ENCODE results near the gene DMBT1. TPM values are rescaled to one million over a fixed set of nuclear protein-coding genes. Genes with fewer than 3 reads are reported as not detected.

Gene DMBT1
- total RNA-seq, 1 donor from 2014 or later = 43.1 TPM

DNA sequence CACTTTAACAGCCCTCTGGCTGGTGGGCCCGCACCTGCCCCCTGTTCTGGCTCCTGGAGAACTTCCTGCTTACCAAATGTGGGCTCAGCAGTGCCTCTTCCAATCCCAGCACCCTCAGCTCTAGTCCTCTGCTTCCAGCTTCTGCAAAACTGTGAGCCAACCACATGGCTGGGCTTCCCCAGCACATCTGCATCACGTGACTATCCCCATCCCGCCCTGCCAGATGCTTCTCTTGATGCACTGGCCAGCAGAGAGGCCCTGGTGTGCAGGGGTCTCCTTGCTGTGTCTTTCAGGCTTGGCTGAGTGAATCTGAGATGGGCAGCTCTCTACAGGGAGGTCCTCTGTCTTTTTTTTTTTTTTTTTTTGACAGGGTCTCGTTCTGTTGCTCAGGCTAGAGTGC lies 43.8 kb upstream of the DMBT1 start:
- no peak for DNase-seq
- no peak for ATAC-seq
- intact Hi-C loops (cut with DNase I) = no loop called here
- no peaks in the 10 kb centered on the region for H3K27me3 ChIP-seq (ENCODE audit: low read depth)
- TF ChIP-seq, protein P1, sequence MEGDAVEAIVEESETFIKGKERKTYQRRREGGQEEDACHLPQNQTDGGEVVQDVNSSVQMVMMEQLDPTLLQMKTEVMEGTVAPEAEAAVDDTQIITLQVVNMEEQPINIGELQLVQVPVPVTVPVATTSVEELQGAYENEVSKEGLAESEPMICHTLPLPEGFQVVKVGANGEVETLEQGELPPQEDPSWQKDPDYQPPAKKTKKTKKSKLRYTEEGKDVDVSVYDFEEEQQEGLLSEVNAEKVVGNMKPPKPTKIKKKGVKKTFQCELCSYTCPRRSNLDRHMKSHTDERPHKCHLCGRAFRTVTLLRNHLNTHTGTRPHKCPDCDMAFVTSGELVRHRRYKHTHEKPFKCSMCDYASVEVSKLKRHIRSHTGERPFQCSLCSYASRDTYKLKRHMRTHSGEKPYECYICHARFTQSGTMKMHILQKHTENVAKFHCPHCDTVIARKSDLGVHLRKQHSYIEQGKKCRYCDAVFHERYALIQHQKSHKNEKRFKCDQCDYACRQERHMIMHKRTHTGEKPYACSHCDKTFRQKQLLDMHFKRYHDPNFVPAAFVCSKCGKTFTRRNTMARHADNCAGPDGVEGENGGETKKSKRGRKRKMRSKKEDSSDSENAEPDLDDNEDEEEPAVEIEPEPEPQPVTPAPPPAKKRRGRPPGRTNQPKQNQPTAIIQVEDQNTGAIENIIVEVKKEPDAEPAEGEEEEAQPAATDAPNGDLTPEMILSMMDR (IDR thresholded peaks at IDR 0.05) = no peak
- H3K36me3 ChIP-seq = peaks cover 15% of the 10 kb centered on the region
- no peak overlapping the region for H3K4me3 ChIP-seq
- no peaks in the 10 kb centered on the region for H3K4me1 ChIP-seq
- no peak overlapping the region for H3K27ac ChIP-seq
- H3K9me3 ChIP-seq = no peaks in the 10 kb centered on the region

DNA sequence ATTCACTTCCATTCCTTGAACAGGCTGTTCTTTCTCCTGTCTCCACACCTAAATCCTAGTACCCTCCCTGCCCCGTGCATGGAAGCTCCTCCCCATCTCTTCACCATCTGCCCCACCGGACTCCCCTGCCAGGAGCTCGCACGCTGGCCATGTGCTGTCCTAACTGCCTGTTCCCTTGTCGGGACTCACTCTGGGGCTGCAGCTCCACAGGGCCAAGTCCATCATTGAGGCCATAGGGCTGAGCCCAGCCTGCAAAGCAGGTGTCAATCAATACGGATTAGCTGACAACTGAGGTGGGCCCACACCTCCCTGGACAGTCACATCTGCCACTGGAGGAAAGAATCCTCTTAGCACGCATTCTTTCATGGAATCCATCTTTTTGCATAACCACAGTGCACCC lies 41.4 kb upstream of the DMBT1 start:
- DNase-seq (no peak), ATAC-seq (no peak)
- intact Hi-C loops (cut with DNase I) = no loop called here
- Histone ChIP-seq H3K36me3 (peaks cover 8% of the 10 kb centered on the region), H3K9me3 (no peaks in the 10 kb centered on the region), H3K27ac (no peak overlapping the region), H3K4me3 (no peak overlapping the region), H3K4me1 (no peaks in the 10 kb centered on the region), H3K27me3 (ENCODE audit: low read depth) (no peaks in the 10 kb centered on the region)
- TF ChIP-seq, protein P1 (IDR thresholded peaks at IDR 0.05) = no peak

DNA sequence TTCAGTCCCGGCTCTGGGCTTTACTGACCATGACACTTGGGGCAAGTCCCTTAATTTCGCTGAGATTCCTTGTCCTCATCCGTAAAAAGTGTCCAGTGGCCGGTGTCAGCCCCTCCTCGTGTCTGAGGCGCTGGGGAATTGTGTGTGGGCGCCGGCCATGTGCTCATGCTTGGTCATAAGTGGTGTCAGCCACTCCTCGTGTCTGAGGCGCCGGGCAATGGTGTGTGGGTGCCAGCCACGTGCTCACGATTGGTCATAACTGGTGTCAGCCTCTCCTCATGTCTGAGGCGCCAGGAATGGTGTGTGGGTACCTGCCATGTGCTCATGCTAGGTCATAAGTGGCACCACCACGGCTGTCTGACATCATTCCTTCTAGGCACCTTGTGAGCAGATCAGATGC lies 40.7 kb upstream of the DMBT1 start:
- no peak for ATAC-seq

DNA sequence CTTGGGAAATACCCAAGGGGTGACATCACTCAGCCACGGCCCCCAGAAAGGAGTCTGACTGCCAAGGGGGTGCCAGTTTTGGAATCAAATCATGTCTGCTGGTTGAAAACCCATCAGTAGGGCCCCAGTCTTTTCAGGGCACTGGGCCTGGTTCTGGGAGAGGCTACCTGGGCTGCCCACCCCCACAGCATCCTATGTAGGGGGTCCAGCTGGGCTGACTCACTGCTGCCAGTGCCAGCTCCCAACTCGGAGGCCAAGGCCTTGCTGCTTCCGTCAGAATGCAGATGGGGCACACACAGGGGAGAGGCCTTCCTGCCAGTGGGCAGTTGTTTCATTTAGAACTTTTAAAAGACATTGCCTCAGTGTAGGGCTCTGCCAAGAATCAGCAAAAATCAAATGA lies 39.5 kb upstream of the DMBT1 start:
- H3K27ac ChIP-seq = no peak overlapping the region
- ATAC-seq = no peak
- no peaks in the 10 kb centered on the region for H3K36me3 ChIP-seq
- H3K27me3 ChIP-seq (ENCODE audit: low read depth) = no peaks in the 10 kb centered on the region
- H3K4me3 ChIP-seq = no peak overlapping the region
- DNase-seq = no peak
- TF ChIP-seq, protein P1 (IDR thresholded peaks at IDR 0.05) = no peak
- H3K4me1 ChIP-seq = peaks cover 7% of the 10 kb centered on the region
- intact Hi-C loops (cut with DNase I) = no loop called here
- no peaks in the 10 kb centered on the region for H3K9me3 ChIP-seq

More for the DNA sequence above, 40.7 kb upstream of the DMBT1 start:
- H3K27me3 ChIP-seq (ENCODE audit: low read depth) = no peaks in the 10 kb centered on the region
- no peak overlapping the region for H3K27ac ChIP-seq
- intact Hi-C loops (cut with DNase I) = no loop called here
- no peaks in the 10 kb centered on the region for H3K4me1 ChIP-seq
- H3K9me3 ChIP-seq = no peaks in the 10 kb centered on the region
- TF ChIP-seq, protein P1 (IDR thresholded peaks at IDR 0.05) = no peak
- H3K36me3 ChIP-seq = peaks cover 5% of the 10 kb centered on the region
- DNase-seq = no peak
- no peak overlapping the region for H3K4me3 ChIP-seq

DNA sequence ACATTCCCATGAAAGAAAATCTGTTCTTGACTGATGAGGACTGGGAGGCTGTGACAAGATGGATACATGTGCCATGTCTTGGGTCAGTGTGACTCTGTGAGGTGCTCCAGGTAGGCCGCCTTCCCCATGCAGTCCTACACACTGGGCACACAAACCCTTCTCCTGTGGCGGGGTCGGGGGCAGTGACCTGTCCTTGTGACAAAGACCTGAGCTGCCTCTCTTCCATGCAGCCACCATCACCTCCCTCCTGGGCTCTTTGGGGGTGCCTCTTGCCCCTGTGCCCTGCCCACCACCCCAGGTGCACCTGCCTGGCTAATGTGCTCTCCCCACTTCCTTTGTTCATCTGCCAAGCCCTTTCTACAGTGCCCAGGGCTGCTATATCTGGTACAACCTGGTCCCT lies 35.7 kb upstream of the DMBT1 start:
- TF ChIP-seq, protein P1 (IDR thresholded peaks at IDR 0.05) = no peak
- Histone ChIP-seq H3K4me3 (no peak overlapping the region), H3K36me3 (no peaks in the 10 kb centered on the region), H3K27me3 (ENCODE audit: low read depth) (no peaks in the 10 kb centered on the region), H3K4me1 (peaks cover 22% of the 10 kb centered on the region), H3K27ac (no peak overlapping the region), H3K9me3 (no peaks in the 10 kb centered on the region)
- no peak for DNase-seq
- intact Hi-C loops (cut with DNase I) = no loop called here
- no peak for ATAC-seq

DNA sequence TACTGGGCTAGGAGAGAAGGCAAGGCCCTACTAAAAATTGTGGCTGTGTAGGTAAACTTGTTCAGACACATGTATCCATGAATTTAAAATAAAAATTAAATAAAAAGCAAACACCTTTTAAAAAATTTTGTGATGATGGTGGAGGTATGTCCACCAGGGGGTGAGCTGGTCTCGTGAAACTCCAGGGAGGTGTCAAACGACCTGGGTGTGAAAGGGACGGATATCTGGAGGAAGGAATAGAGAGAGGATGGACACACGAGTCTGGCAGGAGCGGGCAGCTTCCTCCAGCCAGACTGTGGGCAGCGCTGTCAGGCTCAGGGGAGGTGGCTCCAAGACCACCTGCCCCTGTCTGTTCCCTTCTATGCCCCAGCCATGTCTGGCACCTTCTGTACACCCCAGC lies 34.8 kb upstream of the DMBT1 start:
- TF ChIP-seq, protein P1 (IDR thresholded peaks at IDR 0.05) = peak; percentile 49
- no peak for DNase-seq
- ATAC-seq = peak; percentile 58 to 73

More for the DNA sequence above, 34.8 kb upstream of the DMBT1 start:
- Histone ChIP-seq H3K36me3 (no peaks in the 10 kb centered on the region), H3K4me1 (peaks cover 27% of the 10 kb centered on the region), H3K27me3 (ENCODE audit: low read depth) (no peaks in the 10 kb centered on the region), H3K27ac (no peak overlapping the region), H3K9me3 (no peaks in the 10 kb centered on the region), H3K4me3 (no peak overlapping the region)
- intact Hi-C loops (cut with DNase I) = no loop called here

All from lower lobe of right lung (tissue), 2 donors.